ENCODE results near the gene ACTL10. TPM values are rescaled to one million over a fixed set of nuclear protein-coding genes. Genes with fewer than 3 reads are reported as not detected.

The ACTL10 gene
- total RNA-seq, 1 donor from 2014 or later, result 3.6 TPM

GRCh38 chr20:33669224-33669623 lies 2.5 kb downstream of the ACTL10 start:
- no peak for DNase-seq (ENCODE audit: low read depth)
- Histone ChIP-seq H3K27me3 (ENCODE audit: control insufficient read depth, insufficient read depth, low read length) (no peaks in the 10 kb centered on the region), H3K4me3 (ENCODE audit: low read depth, low read length) (no peak overlapping the region), H3K36me3 (ENCODE audit: control insufficient read depth, insufficient read depth, low read length) (no peaks in the 10 kb centered on the region)
- TF ChIP-seq CTCF (IDR thresholded peaks at IDR 0.05; ENCODE audit: insufficient read depth, low read length, poor library complexity, severe bottlenecking), result no peak

- no peak overlapping the region for H3K4me3 ChIP-seq (ENCODE audit: low read depth, low read length)
- no peak for TF ChIP-seq CTCF (IDR thresholded peaks at IDR 0.05; ENCODE audit: insufficient read depth, low read length, poor library complexity, severe bottlenecking)
- no peak for DNase-seq (ENCODE audit: low read depth)
- H3K27me3 ChIP-seq (ENCODE audit: control insufficient read depth, insufficient read depth, low read length), result no peaks in the 10 kb centered on the region
- no peaks in the 10 kb centered on the region for H3K36me3 ChIP-seq (ENCODE audit: control insufficient read depth, insufficient read depth, low read length)
Measured at GRCh38 chr20:33669873-33670640, 3.3 kb downstream of the ACTL10 start.

- H3K36me3 ChIP-seq (ENCODE audit: control insufficient read depth, insufficient read depth, low read length), result no peaks in the 10 kb centered on the region
- H3K27me3 ChIP-seq (ENCODE audit: control insufficient read depth, insufficient read depth, low read length), result no peaks in the 10 kb centered on the region
- no peak for TF ChIP-seq CTCF (IDR thresholded peaks at IDR 0.05; ENCODE audit: insufficient read depth, low read length, poor library complexity, severe bottlenecking)
- DNase-seq (ENCODE audit: low read depth), result no peak
- no peak overlapping the region for H3K4me3 ChIP-seq (ENCODE audit: low read depth, low read length)
Measured at GRCh38 chr20:33670715-33671499, 4.2 kb downstream of the ACTL10 start.

- Histone ChIP-seq H3K36me3 (ENCODE audit: control insufficient read depth, insufficient read depth, low read length) (no peaks in the 10 kb centered on the region), H3K27me3 (ENCODE audit: control insufficient read depth, insufficient read depth, low read length) (no peaks in the 10 kb centered on the region), H3K4me3 (ENCODE audit: low read depth, low read length) (no peak overlapping the region)
- no peak for DNase-seq (ENCODE audit: low read depth)
- TF ChIP-seq CTCF (IDR thresholded peaks at IDR 0.05; ENCODE audit: insufficient read depth, low read length, poor library complexity, severe bottlenecking), result no peak
Measured at GRCh38 chr20:33671573-33672288, 5.0 kb downstream of the ACTL10 start.

GRCh38 chr20:33672426-33673113 lies 5.8 kb downstream of the ACTL10 start:
- DNase-seq (ENCODE audit: low read depth), result no peak
- H3K4me3 ChIP-seq (ENCODE audit: low read depth, low read length), result no peak overlapping the region
- no peak for TF ChIP-seq CTCF (IDR thresholded peaks at IDR 0.05; ENCODE audit: insufficient read depth, low read length, poor library complexity, severe bottlenecking)

More at GRCh38 chr20:33672426-33673113, 5.8 kb downstream of the ACTL10 start:
- no peaks in the 10 kb centered on the region for H3K27me3 ChIP-seq (ENCODE audit: control insufficient read depth, insufficient read depth, low read length)
- H3K36me3 ChIP-seq (ENCODE audit: control insufficient read depth, insufficient read depth, low read length), result no peaks in the 10 kb centered on the region

Measured in kidney epithelial cell (primary cell).